ENCODE results near the gene LAMTOR2. TPM values are rescaled to one million over a fixed set of nuclear protein-coding genes. Genes with fewer than 3 reads are reported as not detected.

LAMTOR2 gene
- total RNA-seq, 2 donors from 2014 or later = 84.4 to 101 TPM

DNA sequence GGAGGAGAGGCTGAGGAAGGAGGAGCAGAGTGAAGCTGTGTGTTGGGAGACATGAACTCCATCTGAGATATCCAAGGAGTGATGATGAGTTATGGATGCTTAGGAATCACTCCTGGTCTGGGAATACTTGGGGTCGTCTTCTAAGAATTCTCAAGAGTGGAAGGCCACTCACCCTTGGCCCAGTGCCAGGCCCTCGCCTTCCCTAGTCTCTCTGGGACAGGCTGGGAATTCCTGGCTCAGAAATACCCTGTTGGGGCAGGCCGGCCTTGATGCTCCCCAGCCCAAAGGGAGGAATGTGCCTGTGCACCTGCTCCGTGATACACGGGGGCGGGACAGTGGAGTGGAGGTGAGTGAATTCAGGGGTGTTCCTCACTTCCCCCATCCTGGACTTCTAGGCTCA is 47.3 kb downstream of the LAMTOR2 start:
- Histone ChIP-seq H3K9me3 (ENCODE audit: control insufficient read depth, low read length) (no peaks in the 10 kb centered on the region), H3K4me3 (ENCODE audit: low read length) (no peak overlapping the region), H3K27ac (ENCODE audit: low read depth, low read length) (no peak overlapping the region), H3K9ac (ENCODE audit: extremely low read depth, low read length, poor library complexity, severe bottlenecking) (no peak overlapping the region), H3K4me1 (ENCODE audit: control insufficient read depth, insufficient read depth, low read length) (peaks cover 15% of the 10 kb centered on the region), H3K36me3 (ENCODE audit: control insufficient read depth, insufficient read depth, low read length) (peaks cover 52% of the 10 kb centered on the region), H3K27me3 (ENCODE audit: control insufficient read depth, insufficient read depth, low read length, poor library complexity, severe bottlenecking) (no peaks in the 10 kb centered on the region)
- peaks cover 9% of the 10 kb centered on the region for H3K36me3 Mint-ChIP-seq (ENCODE audit: low read depth)
- no peak for DNase-seq
- 93 to 100% methylated on average over 1 to 6 of the region's 6 CpGs for WGBS, 2 experiments (ENCODE audit: insufficient coverage in 1 of 2, insufficient read length in 1 of 2)
- H3K4me3 Mint-ChIP-seq = no peak overlapping the region
- no peaks in the 10 kb centered on the region for H3K9me3 Mint-ChIP-seq
- TF ChIP-seq CTCF (conservative IDR thresholded peaks at IDR 0.05) = no peak
- H3K27ac Mint-ChIP-seq = no peak overlapping the region
- peaks cover 53% of the 10 kb centered on the region for H3K4me1 Mint-ChIP-seq
- no peaks in the 10 kb centered on the region for H3K27me3 Mint-ChIP-seq (ENCODE audit: insufficient read depth)

- Mint-ChIP-seq H3K27me3 (ENCODE audit: insufficient read depth) (no peaks in the 10 kb centered on the region), H3K36me3 (ENCODE audit: low read depth) (peaks cover 6% of the 10 kb centered on the region), H3K27ac (no peak overlapping the region), H3K4me1 (peaks cover 58% of the 10 kb centered on the region), H3K4me3 (no peak overlapping the region), H3K9me3 (no peaks in the 10 kb centered on the region)
- no peaks in the 10 kb centered on the region for H3K9me3 ChIP-seq (ENCODE audit: control insufficient read depth, low read length)
- WGBS, 2 experiments (ENCODE audit: insufficient coverage in 1 of 2, insufficient read length in 1 of 2) = 92 to 98% methylated on average over 6 to 16 of the region's 16 CpGs
- H3K27me3 ChIP-seq (ENCODE audit: control insufficient read depth, insufficient read depth, low read length, poor library complexity, severe bottlenecking) = no peaks in the 10 kb centered on the region
- no peak for TF ChIP-seq CTCF (conservative IDR thresholded peaks at IDR 0.05)
- peaks cover 42% of the 10 kb centered on the region for H3K36me3 ChIP-seq (ENCODE audit: control insufficient read depth, insufficient read depth, low read length)
- H3K4me3 ChIP-seq (ENCODE audit: low read length) = no peak overlapping the region
- H3K4me1 ChIP-seq (ENCODE audit: control insufficient read depth, insufficient read depth, low read length) = peaks cover 21% of the 10 kb centered on the region
- no peak for DNase-seq
- H3K9ac ChIP-seq (ENCODE audit: extremely low read depth, low read length, poor library complexity, severe bottlenecking) = no peak overlapping the region
- peak overlapping the region; percentile 79 for H3K27ac ChIP-seq (ENCODE audit: low read depth, low read length)
Observed at GRCh38 chr1:156102633-156103511, 48.3 kb downstream of the LAMTOR2 start.

GRCh38 chr1:156103521-156103947 is 49.0 kb downstream of the LAMTOR2 start:
- no peaks in the 10 kb centered on the region for H3K27me3 Mint-ChIP-seq (ENCODE audit: insufficient read depth)
- Histone ChIP-seq H3K4me1 (ENCODE audit: control insufficient read depth, insufficient read depth, low read length) (peaks cover 21% of the 10 kb centered on the region), H3K36me3 (ENCODE audit: control insufficient read depth, insufficient read depth, low read length) (peaks cover 36% of the 10 kb centered on the region), H3K9ac (ENCODE audit: extremely low read depth, low read length, poor library complexity, severe bottlenecking) (no peak overlapping the region), H3K9me3 (ENCODE audit: control insufficient read depth, low read length) (no peaks in the 10 kb centered on the region), H3K27me3 (ENCODE audit: control insufficient read depth, insufficient read depth, low read length, poor library complexity, severe bottlenecking) (no peaks in the 10 kb centered on the region), H3K4me3 (ENCODE audit: low read length) (no peak overlapping the region), H3K27ac (ENCODE audit: low read depth, low read length) (peak overlapping the region; percentile 79)
- no peak overlapping the region for H3K4me3 Mint-ChIP-seq
- peaks cover 52% of the 10 kb centered on the region for H3K4me1 Mint-ChIP-seq
- H3K9me3 Mint-ChIP-seq = no peaks in the 10 kb centered on the region
- TF ChIP-seq CTCF (conservative IDR thresholded peaks at IDR 0.05) = peak; percentile 25
- WGBS, 2 experiments (ENCODE audit: insufficient coverage in 1 of 2, insufficient read length in 1 of 2) = 80 to 82% methylated on average over 1 to 9 of the region's 9 CpGs
- H3K36me3 Mint-ChIP-seq (ENCODE audit: low read depth) = peaks cover 6% of the 10 kb centered on the region
- DNase-seq = peak; percentile 57
- H3K27ac Mint-ChIP-seq = peak overlapping the region; percentile 91

Data from endodermal cell (in vitro differentiated cells).